A549 treated with DMSO at 1 μM for 4 hours (cell line): Measurements from ENCODE around the gene CD99L2. TPM values are rescaled to one million over a fixed set of nuclear protein-coding genes. Genes with fewer than 3 reads are reported as not detected.

ENCODE experiments used
- total RNA-seq: library from RNA; stranded (reverse); fragments of 200-300 nt; extraction: Qiagen RNA extraction; gene quantifications from 5 replicates; pipeline ENCODE4 v1.2.3, GENCODE V29; 2022; ENCODE audit warnings: low read depth

CD99L2 gene
- 50.0 to 62.4 TPM (median 55.8 TPM) in 5 replicates for total RNA-seq

GRCh38 chrX:150898343-150899190, at the start of gene CD99L2:
Gene CD99L2 (minus strand): TSS chrX:150898668. CDS start chrX:150898588, 80 bp downstream.

Other genes with a start within 250 kb of the CD99L2 start
- gene MTMR1, start 205.3 kb downstream of the CD99L2 start, total RNA-seq, result 16.2 to 19.1 TPM (median 17.9 TPM) in 5 replicates
- gene HMGB3, start 84.7 kb upstream of the CD99L2 start, total RNA-seq, result 120 to 177 TPM (median 147 TPM) in 5 replicates